Naive B cell (primary cell): ENCODE data around the gene CHIC1. TPM values are rescaled to one million over a fixed set of nuclear protein-coding genes. Genes with fewer than 3 reads are reported as not detected.
"Not testable (repeated sequence)": the region's sequence is repeated elsewhere in the genome, so short reads cannot be mapped to it uniquely, and the experiment has no call there.

Experiments
- ATAC-seq, 2 donors: fragments of 150-1000 bp; cut with Tn5 transposase; 2 replicates each; pipeline ENCODE4 v1.10.0; 2021; ENCODE audit warnings: low read depth in 2 of 2, mild to moderate bottlenecking in 2 of 2, moderate library complexity in 2 of 2
- DNase-seq: peaks from one replicate; pipeline ENCODE4 v3.0.0; 2022
- H3K27ac Mint-ChIP-seq, 6 donors: one replicate each; pipeline ENCODE4 v1.8.0; 2020 to 2022; ENCODE audit warnings: mild to moderate bottlenecking in 6 of 6, mixed read lengths in 6 of 6, moderate library complexity in 5 of 6, inconsistent platforms in 2 of 6
- H3K27me3 Mint-ChIP-seq, 3 donors: one replicate each; pipeline ENCODE4 v1.8.0; 2021 to 2022; ENCODE audit warnings: mixed read lengths in 3 of 3, mild to moderate bottlenecking in 1 of 3
- H3K36me3 Mint-ChIP-seq, 2 donors: one replicate each; pipeline ENCODE4 v1.8.0; 2020 to 2022; ENCODE audit warnings: mixed read lengths in 2 of 2, inconsistent platforms in 1 of 2, mild to moderate bottlenecking in 1 of 2
- H3K4me1 Mint-ChIP-seq, 3 donors: one replicate each; pipeline ENCODE4 v1.8.0; 2020 to 2022; ENCODE audit warnings: mixed read lengths in 3 of 3, inconsistent platforms in 1 of 3, mild to moderate bottlenecking in 1 of 3, moderate library complexity in 1 of 3
- H3K4me3 Mint-ChIP-seq, 8 donors: one replicate each; pipeline ENCODE4 v1.8.0; 2020 to 2022; ENCODE audit warnings: mild to moderate bottlenecking in 8 of 8, mixed read lengths in 8 of 8, moderate library complexity in 8 of 8, inconsistent platforms in 2 of 8
- H3K9me3 Mint-ChIP-seq, 7 donors: one replicate each; pipeline ENCODE4 v1.8.0; 2020 to 2022; ENCODE audit warnings: mixed read lengths in 7 of 7, mild to moderate bottlenecking in 5 of 7, inconsistent platforms in 2 of 7, moderate library complexity in 1 of 7
- polyA plus RNA-seq, 6 donors: library from polyadenylated mRNA; unstranded; fragments of 300-500 nt; fragmentation: Illumina TruSeq; gene quantifications; one replicate each; pipeline ENCODE4 v1.2.3, GENCODE V29; 2021; ENCODE audit warnings: low read depth in 6 of 6

Gene CHIC1
- polyA plus RNA-seq, 6 donors from 2014 or later, result 1.7 to 3.5 (median 2.1) TPM

DNA sequence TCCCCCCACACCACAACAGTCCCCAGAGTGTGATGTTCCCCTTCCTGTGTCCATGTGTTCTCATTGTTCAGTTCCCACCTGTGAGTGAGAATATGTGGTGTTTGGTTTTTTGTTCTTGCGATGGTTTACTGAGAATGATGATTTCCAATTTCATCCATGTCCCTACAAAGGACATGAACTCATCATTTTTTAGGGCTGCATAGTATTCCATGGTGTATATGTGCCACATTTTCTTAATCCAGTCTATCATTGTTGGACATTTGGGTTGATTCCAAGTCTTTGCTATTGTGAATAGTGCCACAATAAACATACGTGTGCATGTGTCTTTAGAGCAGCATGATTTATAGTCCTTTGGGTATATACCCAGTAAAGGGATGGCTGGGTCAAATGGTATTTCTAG, 78.7 kb downstream of the CHIC1 start:
- DNase-seq, H3K27ac Mint-ChIP-seq, H3K4me3 Mint-ChIP-seq, H3K27me3 Mint-ChIP-seq, ATAC-seq: not testable (repeated sequence)
- peaks cover 0 to 10% (median 0%) of the 10 kb centered on the region in 3 donors for H3K4me1 Mint-ChIP-seq
- H3K36me3 Mint-ChIP-seq, result peaks cover 34 to 44% of the 10 kb centered on the region in 2 donors
- peaks cover 11 to 67% (median 46%) of the 10 kb centered on the region in 7 donors for H3K9me3 Mint-ChIP-seq

DNA sequence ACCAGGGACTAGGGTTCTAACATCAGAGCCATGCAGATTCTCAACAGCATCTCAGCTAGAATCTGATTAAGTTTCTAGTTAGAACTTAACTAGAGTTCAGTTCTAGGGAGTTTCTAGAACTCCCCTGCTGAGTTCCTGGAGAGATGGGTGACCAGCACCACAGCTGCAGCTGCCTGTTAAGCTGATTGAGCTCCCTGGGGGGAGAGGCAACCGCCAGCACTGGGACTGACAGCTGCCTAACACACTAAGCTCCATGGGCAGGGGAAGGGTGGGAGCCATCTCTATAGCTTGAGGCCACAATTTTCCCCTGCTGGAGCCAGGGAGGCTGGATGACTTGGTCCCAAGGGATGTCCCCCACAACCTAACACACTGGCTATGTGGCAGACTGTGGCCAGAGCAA, 84.2 kb downstream of the CHIC1 start:
- DNase-seq (no peak), ATAC-seq (no peak)
- Mint-ChIP-seq H3K4me1 (no peaks in the 10 kb centered on the region), H3K4me3 (no peak overlapping the region), H3K9me3 (peaks cover 2 to 37% (median 24%) of the 10 kb centered on the region in 7 donors), H3K27ac (no peak overlapping the region), H3K27me3 (no peaks in the 10 kb centered on the region), H3K36me3 (peaks cover 7 to 21% of the 10 kb centered on the region in 2 donors)

DNA sequence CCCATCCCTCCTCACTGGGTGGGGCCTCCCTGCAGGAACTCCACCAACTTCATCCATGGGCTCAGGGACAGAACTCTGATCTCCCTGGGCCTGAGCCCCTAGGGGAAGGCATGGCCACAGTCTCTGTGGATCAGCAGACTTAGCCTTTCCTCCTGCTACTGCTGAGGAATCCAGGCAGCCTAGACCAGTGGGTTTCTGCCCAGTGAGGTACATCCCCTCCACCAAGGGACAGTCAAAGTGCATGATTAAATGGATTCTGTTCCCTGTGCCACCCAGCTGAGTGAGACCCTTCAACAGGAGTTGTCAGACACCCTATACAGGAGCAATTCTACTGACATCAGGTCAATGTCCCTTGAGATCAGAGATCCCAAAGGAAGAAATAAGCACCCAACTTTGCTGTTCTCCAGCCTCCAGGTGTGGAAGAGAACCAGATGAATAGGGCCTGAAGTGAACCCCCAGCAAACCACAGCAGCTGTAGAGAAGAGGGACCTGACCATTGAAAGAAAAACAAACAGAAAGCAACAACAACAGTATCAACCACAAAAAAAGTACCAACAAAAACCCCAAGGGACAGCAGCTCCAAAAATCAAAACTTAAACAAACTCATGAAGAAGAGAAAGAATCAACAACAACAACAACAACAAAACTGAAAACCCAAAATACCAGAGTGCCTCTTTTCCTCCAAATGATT, 84.8 kb downstream of the CHIC1 start:
- no peak overlapping the region for H3K27ac Mint-ChIP-seq
- H3K27me3 Mint-ChIP-seq, result no peaks in the 10 kb centered on the region
- H3K9me3 Mint-ChIP-seq, result peaks cover 2 to 40% (median 29%) of the 10 kb centered on the region in 7 donors
- no peaks in the 10 kb centered on the region for H3K4me1 Mint-ChIP-seq
- H3K4me3 Mint-ChIP-seq, result no peak overlapping the region
- peaks cover 7 to 21% of the 10 kb centered on the region in 2 donors for H3K36me3 Mint-ChIP-seq
- ATAC-seq (no peak), DNase-seq (no peak)

DNA sequence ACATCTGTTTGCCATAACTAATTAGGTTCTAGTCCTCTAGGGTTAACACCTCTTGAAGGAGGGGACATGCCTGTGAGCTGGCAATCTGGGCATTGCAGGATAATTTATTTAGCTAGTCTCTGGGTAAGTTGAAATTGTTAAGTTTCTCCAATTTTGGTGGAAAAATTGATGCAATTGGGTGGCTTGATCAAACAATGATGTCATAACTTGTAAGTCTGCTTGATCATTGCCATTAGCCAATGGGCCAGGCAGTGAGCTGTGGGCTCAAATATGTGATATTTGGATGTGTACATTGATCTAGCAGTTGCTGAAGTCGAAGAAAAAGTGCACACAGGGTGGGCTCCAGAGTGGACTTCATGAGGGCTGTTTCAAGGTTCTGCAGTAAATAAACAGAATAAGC, 98.3 kb downstream of the CHIC1 start:
- H3K27ac Mint-ChIP-seq, ATAC-seq, DNase-seq, H3K4me1 Mint-ChIP-seq, H3K27me3 Mint-ChIP-seq, H3K4me3 Mint-ChIP-seq: not testable (repeated sequence)
- Mint-ChIP-seq H3K9me3 (peaks cover 7 to 63% (median 29%) of the 10 kb centered on the region in 7 donors), H3K36me3 (peaks cover 5 to 19% of the 10 kb centered on the region in 2 donors)

DNA sequence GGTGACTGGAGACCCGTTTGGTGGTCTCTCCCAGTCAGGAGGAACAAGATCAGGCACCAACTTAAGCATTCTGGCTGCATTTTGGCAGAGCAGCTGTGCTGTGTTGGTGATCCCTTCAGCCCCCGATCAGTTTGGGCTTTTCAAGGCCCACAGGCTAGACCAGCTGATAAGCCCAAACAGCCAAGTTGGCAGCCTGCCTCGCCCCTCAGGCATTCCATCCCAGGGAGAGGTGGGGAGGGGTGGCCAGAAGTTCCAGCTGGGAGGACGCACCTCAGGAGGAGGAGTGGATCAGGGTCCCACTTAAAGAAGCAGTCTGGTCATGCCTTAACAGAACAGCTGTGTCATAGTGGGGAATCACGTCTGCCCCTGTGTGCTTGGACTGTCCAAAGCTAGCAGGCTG, 105.8 kb downstream of the CHIC1 start:
- Mint-ChIP-seq H3K9me3 (peaks cover 8 to 63% (median 28%) of the 10 kb centered on the region in 7 donors), H3K4me3 (no peak overlapping the region), H3K36me3 (peaks cover 13 to 22% of the 10 kb centered on the region in 2 donors), H3K27ac (no peak overlapping the region), H3K4me1 (peaks cover 0 to 10% (median 0%) of the 10 kb centered on the region in 3 donors), H3K27me3 (no peaks in the 10 kb centered on the region)
- ATAC-seq (no peak), DNase-seq (no peak)

DNA sequence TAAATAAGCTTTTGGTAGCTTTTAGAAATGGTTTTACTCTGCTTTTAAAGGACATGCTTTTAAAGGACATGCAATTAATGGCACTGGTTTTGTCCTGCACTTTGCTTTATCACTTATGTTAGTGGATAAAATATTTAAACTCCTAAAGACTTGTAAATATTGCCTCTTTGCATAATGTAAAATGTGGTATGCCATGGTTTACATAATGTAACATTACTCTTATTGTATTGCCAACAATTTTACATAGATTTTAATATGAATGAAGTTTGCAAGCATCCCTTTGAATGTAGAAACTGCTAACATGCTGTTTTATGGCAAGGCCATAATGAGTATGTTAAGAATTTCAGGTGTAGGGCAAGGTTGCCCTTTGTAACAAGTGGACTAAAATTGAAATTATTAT, 118.4 kb downstream of the CHIC1 start:
- H3K4me3 Mint-ChIP-seq, result no peak overlapping the region
- H3K36me3 Mint-ChIP-seq, result peaks cover 3 to 5% of the 10 kb centered on the region in 2 donors

DNA sequence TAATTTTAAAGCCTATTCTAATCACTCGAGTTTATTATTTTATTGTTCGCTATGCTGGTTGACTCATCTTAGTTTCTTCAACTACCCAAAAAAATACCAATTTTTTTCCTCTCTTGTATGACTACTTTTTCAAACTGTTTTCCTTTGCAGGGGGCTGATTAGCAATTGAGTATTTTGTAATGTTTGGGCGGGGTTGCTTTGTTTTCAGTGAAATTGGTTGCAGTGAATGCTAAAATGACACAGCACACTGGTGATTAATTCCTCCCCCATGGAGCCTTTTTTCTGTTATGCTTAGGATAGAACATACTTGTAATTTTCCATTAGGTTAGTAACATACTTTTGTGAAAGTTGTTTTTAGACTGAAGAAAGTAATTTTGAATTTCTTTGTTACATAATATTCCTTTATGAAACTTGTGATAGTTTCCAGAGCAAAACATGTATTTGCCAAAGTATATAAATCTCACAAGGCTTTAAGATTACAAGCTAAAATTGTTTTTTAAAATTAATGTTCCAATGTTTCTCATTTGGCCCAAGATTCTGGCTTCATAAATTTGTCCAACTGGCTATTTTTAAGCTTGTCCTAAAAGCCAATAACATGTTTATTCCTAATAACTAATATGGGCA, 120.4 kb downstream of the CHIC1 start:
- no peak overlapping the region for H3K4me3 Mint-ChIP-seq
- no peaks in the 10 kb centered on the region for H3K27me3 Mint-ChIP-seq
- ATAC-seq (no peak), DNase-seq (no peak)
- no peak overlapping the region for H3K27ac Mint-ChIP-seq
- no peaks in the 10 kb centered on the region for H3K4me1 Mint-ChIP-seq
- H3K36me3 Mint-ChIP-seq, result peaks cover 7 to 20% of the 10 kb centered on the region in 2 donors
- peaks cover 0 to 3% (median 0%) of the 10 kb centered on the region in 7 donors for H3K9me3 Mint-ChIP-seq

More for the DNA sequence above, 118.4 kb downstream of the CHIC1 start:
- Mint-ChIP-seq H3K27ac (no peak overlapping the region), H3K27me3 (no peaks in the 10 kb centered on the region), H3K9me3 (peaks cover 0 to 8% (median 4%) of the 10 kb centered on the region in 7 donors), H3K4me1 (no peaks in the 10 kb centered on the region)
- no peak for DNase-seq
- no peak for ATAC-seq

DNA sequence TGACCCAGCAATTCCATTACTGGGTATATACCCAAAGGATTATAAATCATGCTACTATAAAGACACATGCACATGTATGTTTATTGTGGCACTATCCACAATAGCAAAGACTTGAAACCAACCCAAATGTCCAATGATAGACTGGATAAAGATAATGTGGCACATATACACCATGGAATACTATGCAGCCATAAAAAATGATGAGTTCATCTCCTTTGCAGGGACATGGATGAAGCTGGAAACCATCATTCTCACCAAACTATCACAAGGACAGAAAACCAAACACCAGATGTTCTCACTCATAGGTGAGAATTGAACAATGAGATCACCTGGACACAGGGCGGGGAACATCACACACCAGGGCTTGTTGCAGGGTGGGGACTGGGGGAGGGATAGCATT, 144.0 kb downstream of the CHIC1 start:
- not testable (repeated sequence) for H3K27ac Mint-ChIP-seq, H3K36me3 Mint-ChIP-seq, DNase-seq, H3K27me3 Mint-ChIP-seq, H3K4me3 Mint-ChIP-seq, H3K4me1 Mint-ChIP-seq, ATAC-seq
- peaks cover 0 to 64% (median 47%) of the 10 kb centered on the region in 7 donors for H3K9me3 Mint-ChIP-seq

DNA sequence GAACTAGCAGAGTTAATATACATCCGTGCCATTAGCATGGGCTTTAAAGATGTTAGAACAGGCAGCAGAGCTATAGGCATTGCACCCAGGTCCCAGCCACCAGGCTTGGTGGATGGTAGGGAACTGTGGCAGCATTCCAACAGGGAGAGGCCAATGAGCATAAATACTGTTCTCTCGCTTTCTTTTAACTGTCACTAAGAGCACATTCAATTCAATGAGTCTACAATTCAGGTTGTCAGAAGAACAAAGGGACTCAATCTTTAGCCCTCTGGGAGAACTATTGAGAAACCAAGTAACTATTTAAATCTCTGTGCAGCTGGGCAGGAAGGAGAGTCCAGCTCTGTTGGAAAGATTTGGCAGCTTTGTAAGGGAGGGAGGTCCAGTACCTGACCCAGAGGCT, 165.6 kb downstream of the CHIC1 start:
- H3K4me1 Mint-ChIP-seq, result no peaks in the 10 kb centered on the region

More for the DNA sequence above, 165.6 kb downstream of the CHIC1 start:
- Mint-ChIP-seq H3K27me3 (no peaks in the 10 kb centered on the region), H3K27ac (no peak overlapping the region), H3K4me3 (no peak overlapping the region), H3K36me3 (no peaks in the 10 kb centered on the region), H3K9me3 (peaks cover 2 to 9% (median 4%) of the 10 kb centered on the region in 7 donors)
- no peak for DNase-seq
- ATAC-seq, result no peak

Other genes starting within 250 kb of the CHIC1 start
- gene CDX4, start 116.1 kb upstream of the CHIC1 start, polyA plus RNA-seq, result not detected